HCT116 (cell line): ENCODE measurements around the gene TRPC1. TPM values are rescaled to one million over a fixed set of nuclear protein-coding genes. Genes with fewer than 3 reads are reported as not detected.

Source experiments
- ATAC-seq: fragments of 200-7000 bp; cut with Tn5 transposase; 2 replicates; pipeline ENCODE4 v1.9.1; 2020; ENCODE audit warnings: mild to moderate bottlenecking, moderate library complexity
- BruUV-seq: library from RNA; stranded (reverse); fragments of 400-500 nt; replicated peaks from 2 replicates; lab custom pipeline; 2021; lab: Mats Ljungman, UMichigan
- CTCF ChIA-PET: fragments of 300-600 bp; sonication (Branson Sonifier 250); formaldehyde crosslinking; loops from one replicate; lab custom pipeline; 2021; ENCODE audit warnings: antibody characterized with exemption; lab: Charles Lee
- POLR2A ChIA-PET: fragments of 300-600, 350-600 bp; sonication (Branson Sonifier 250); formaldehyde crosslinking; loops from one replicate; lab custom pipeline; 2021; ENCODE audit warnings: antibody characterized with exemption; lab: Charles Lee
- RAD21 ChIA-PET, 2 experiments: fragments of 300-600 bp; sonication (Branson Sonifier 250); formaldehyde crosslinking; loops; one replicate each; lab custom pipeline; 2023; ENCODE audit warnings: low total read pairs in 2 of 2; ENCODE audit not compliant: uncharacterized antibody in 2 of 2, unreplicated experiment in 2 of 2, low non-redundant PET in 1 of 2; lab: Charles Lee
- DNase-seq: peaks from one replicate; pipeline ENCODE4 v3.0.0-alpha.2; 2010; ENCODE audit warnings: low read depth, low spot score
- H2AFZ ChIP-seq: fragments of 200-600 bp; shearing (Covaris generic), sonication (generic); 2 replicates; pipeline ENCODE4 v1.6.1; 2017; ENCODE audit warnings: low read depth, mixed run types, mixed read lengths, antibody characterized with exemption, low read length; ENCODE audit not compliant: poor library complexity, severe bottlenecking
- H3K27ac ChIP-seq: 2 replicates; pipeline ENCODE4 v1.5.1; 2012; ENCODE audit warnings: low read depth, low read length
- H3K27me3 ChIP-seq: fragments of 200-600 bp; sonication (generic); 2 replicates; pipeline ENCODE4 v1.6.1; 2016; ENCODE audit warnings: mixed run types, low read length, mixed read lengths; ENCODE audit not compliant: insufficient read depth
- H3K36me3 ChIP-seq, 2 experiments: fragments of 200-500 bp in 1 of 2; fragments of 200-600 bp in 1 of 2; sonication (Bioruptor generic) in 1 of 2; sonication (generic) in 1 of 2; 2 replicates each; pipeline versions ENCODE4 v1.5.1 to v1.6.1; 2014 to 2016; ENCODE audit warnings: low read length in 2 of 2, inconsistent platforms in 1 of 2, mixed read lengths in 1 of 2, mixed run types in 1 of 2; ENCODE audit not compliant: insufficient read depth in 2 of 2, control insufficient read depth in 1 of 2
- H3K4me1 ChIP-seq, 2 experiments: fragments of 200-600 bp in 1 of 2; sonication (generic) in 1 of 2; 2 replicates each; pipeline versions ENCODE4 v1.5.1 to v1.6.1; 2012 to 2017; ENCODE audit warnings: low read length in 2 of 2, inconsistent platforms in 1 of 2, mild to moderate bottlenecking in 1 of 2, mixed read lengths in 1 of 2, mixed run types in 1 of 2, moderate library complexity in 1 of 2; ENCODE audit not compliant: insufficient read depth in 2 of 2, control insufficient read depth in 1 of 2
- H3K4me2 ChIP-seq: fragments of 200-600 bp; sonication (generic); 2 replicates; pipeline ENCODE4 v1.6.1; 2017; ENCODE audit warnings: mixed run types, low read length, mixed read lengths
- H3K4me3 ChIP-seq, 2 experiments: fragments of 200-600 bp in 1 of 2; sonication (generic) in 1 of 2; replicated peaks in 1 of 2; 2 replicates each; pipeline ENCODE4 v1.5.1; 2011 to 2016; ENCODE audit warnings: low read length in 2 of 2, control low read depth in 1 of 2, low read depth in 1 of 2, mild to moderate bottlenecking in 1 of 2, mixed read lengths in 1 of 2, mixed run types in 1 of 2
- H3K79me2 ChIP-seq: fragments of 200-600 bp; sonication (generic); 2 replicates; pipeline ENCODE4 v1.6.1; 2017; ENCODE audit warnings: mild to moderate bottlenecking, mixed run types, low read length, moderate library complexity, mixed read lengths; ENCODE audit not compliant: insufficient read depth
- H3K9ac ChIP-seq: fragments of 200-600 bp; sonication (generic); 2 replicates; pipeline ENCODE4 v1.6.1; 2016; ENCODE audit warnings: low read length, mixed read lengths
- H3K9me2 ChIP-seq: fragments of 200-600 bp; sonication (generic), shearing (Covaris generic); 2 replicates; pipeline ENCODE4 v1.6.1; 2017; ENCODE audit warnings: mixed run types, mild to moderate bottlenecking, moderate library complexity; ENCODE audit not compliant: insufficient read depth
- H3K9me3 ChIP-seq, 2 experiments: fragments of 200-500 bp in 1 of 2; fragments of 200-600 bp in 1 of 2; sonication (Bioruptor generic) in 1 of 2; sonication (generic) in 1 of 2; 2 replicates each; pipeline ENCODE4 v1.6.1; 2014 to 2017; ENCODE audit warnings: low read length in 2 of 2, mixed read lengths in 2 of 2, inconsistent platforms in 1 of 2, low read depth in 1 of 2, mild to moderate bottlenecking in 1 of 2, mixed run types in 1 of 2, moderate library complexity in 1 of 2; ENCODE audit not compliant: control insufficient read depth in 1 of 2, insufficient read depth in 1 of 2
- H4K20me1 ChIP-seq: fragments of 200-600 bp; sonication (generic), shearing (Covaris generic); 2 replicates; pipeline ENCODE4 v1.6.1; 2017; ENCODE audit warnings: mixed run types, mild to moderate bottlenecking, moderate library complexity; ENCODE audit not compliant: insufficient read depth
- CTCF ChIP-seq, 3 experiments: fragments of 200-600 bp in 1 of 3; sonication (generic) in 1 of 3; IDR thresholded peaks in 2 of 3; conservative IDR thresholded peaks in 1 of 3; 2 replicates each; pipeline ENCODE4 v1.5.1; 2012 to 2017; ENCODE audit warnings: low read depth in 2 of 3, low read length in 2 of 3, antibody characterized with exemption in 1 of 3, borderline replicate concordance in 1 of 3, control low read depth in 1 of 3, mild to moderate bottlenecking in 1 of 3, mixed read lengths in 1 of 3, mixed run types in 1 of 3, moderate library complexity in 1 of 3; ENCODE audit not compliant: insufficient read depth in 1 of 3
- EGR1 ChIP-seq: IDR thresholded peaks from 2 replicates; pipeline ENCODE4 v1.6.1; 2012; ENCODE audit warnings: low read depth
- EZH2phosphoT487 ChIP-seq: fragments of 200-600 bp; IDR thresholded peaks from 2 replicates; pipeline ENCODE4 v1.6.1; 2018; ENCODE audit warnings: antibody characterized with exemption, borderline replicate concordance
- JUND ChIP-seq: IDR thresholded peaks from 2 replicates; pipeline ENCODE4 v1.6.1; 2012
- MAX ChIP-seq: IDR thresholded peaks from 2 replicates; pipeline ENCODE4 v1.6.1; 2012
- POLR2AphosphoS5 ChIP-seq: IDR thresholded peaks from 2 replicates; pipeline ENCODE4 v1.6.1; 2011; ENCODE audit warnings: mild to moderate bottlenecking, low read depth, low read length, moderate library complexity
- REST ChIP-seq: IDR thresholded peaks from 2 replicates; pipeline ENCODE4 v1.6.1; 2012; ENCODE audit warnings: low read depth
- SIN3A ChIP-seq: IDR thresholded peaks from 2 replicates; pipeline ENCODE4 v1.6.1; 2012; ENCODE audit warnings: low read depth
- ZBTB33 ChIP-seq: IDR thresholded peaks from 2 replicates; pipeline ENCODE4 v1.6.1; 2011; ENCODE audit warnings: mild to moderate bottlenecking, low read length, moderate library complexity; ENCODE audit not compliant: insufficient replicate concordance; ENCODE audit errors: extremely low read depth
- ZNF274 ChIP-seq: fragments of 200-500 bp; sonication (Bioruptor generic); IDR thresholded peaks from 2 replicates; pipeline ENCODE4 v1.6.1; 2014; ENCODE audit warnings: mild to moderate bottlenecking, low read depth, low read length, inconsistent platforms
- intact Hi-C: fragments of 100-400 bp; cut with micrococcal nuclease; formaldehyde crosslinking; loops from 2 replicates; pipeline ENCODE4 v1.10.0; 2022
- total RNA-seq: library from RNA; stranded (reverse); gene quantifications from one replicate; pipeline ENCODE4 v1.2.1, GENCODE V29; 2021; ENCODE audit not compliant: unreplicated experiment

The TRPC1 gene
- total RNA-seq, 1 experiment from 2014 or later, result 6.1 TPM

GRCh38 chr3:142735462-142735861, 11.6 kb downstream of the TRPC1 start:
- Histone ChIP-seq H3K79me2 (no peaks in the 10 kb centered on the region), H3K4me1 (no peaks in the 10 kb centered on the region), H2AFZ (no peak overlapping the region), H3K36me3 (no peaks in the 10 kb centered on the region), H3K9me3 (no peaks in the 10 kb centered on the region), H3K4me2 (no peak overlapping the region), H3K27me3 (no peaks in the 10 kb centered on the region), H3K9me2 (no peaks in the 10 kb centered on the region), H3K4me3 (no peak overlapping the region), H3K9ac (no peak overlapping the region), H3K27ac (no peak overlapping the region), H4K20me1 (no peaks in the 10 kb centered on the region)
- no peak for TF ChIP-seq ZNF274
- TF ChIP-seq SIN3A, result no peak
- TF ChIP-seq REST, result no peak
- no peak for TF ChIP-seq MAX
- no peak for TF ChIP-seq EGR1
- TF ChIP-seq POLR2AphosphoS5, result no peak
- CTCF ChIA-PET, result no interaction called here
- no peak for DNase-seq
- RAD21 ChIA-PET, result no interaction called here
- POLR2A ChIA-PET, result no interaction called here
- no peak for ATAC-seq
- no TSS peak for BruUV-seq
- intact Hi-C loops, result no loop called here

- H3K27ac ChIP-seq, result no peak overlapping the region
- H3K9me3 ChIP-seq, result no peaks in the 10 kb centered on the region
- no peaks in the 10 kb centered on the region for H4K20me1 ChIP-seq
- H3K9me2 ChIP-seq, result no peaks in the 10 kb centered on the region
- ChIA-PET POLR2A (no interaction called here), RAD21 (no interaction called here), CTCF (no interaction called here)
- no peak overlapping the region for H2AFZ ChIP-seq
- no peaks in the 10 kb centered on the region for H3K4me1 ChIP-seq
- no TSS peak for BruUV-seq
- no peak overlapping the region for H3K9ac ChIP-seq
- no peak overlapping the region for H3K4me3 ChIP-seq
- ATAC-seq, result no peak
- H3K27me3 ChIP-seq, result no peaks in the 10 kb centered on the region
- no peaks in the 10 kb centered on the region for H3K79me2 ChIP-seq
- DNase-seq, result no peak
- H3K4me2 ChIP-seq, result no peak overlapping the region
- intact Hi-C loops, result no loop called here
- no peaks in the 10 kb centered on the region for H3K36me3 ChIP-seq
- TF ChIP-seq JUND, result no peak
- no peak for TF ChIP-seq EZH2phosphoT487
- TF ChIP-seq ZBTB33, result no peak
- no peak for TF ChIP-seq CTCF (IDR thresholded peaks at IDR 0.05 in 2 of 3, conservative IDR thresholded peaks at IDR 0.05 in 1 of 3; ENCODE audit: borderline replicate concordance in 1 of 3, insufficient read depth in 1 of 3, low read depth in 2 of 3, low read length in 2 of 3)
Measured at GRCh38 chr3:142738396-142738795, 14.6 kb downstream of the TRPC1 start.
